H54 (cell line): Measurements from ENCODE around the gene SOAT2.

Experiments
- DNase-seq: peaks from one replicate; pipeline ENCODE4 v3.0.0; 2011; ENCODE audit warnings: low spot score, mixed read lengths; ENCODE audit not compliant: insufficient read length
- FAIRE-seq: peaks from 3 replicates; lab custom pipeline; 2011; peaks lifted over from hg19 to GRCh38; lab: Jason Lieb, UNC
- POLR2A ChIP-seq: IDR thresholded peaks from 2 replicates; pipeline ENCODE4 v1.6.1; 2011; ENCODE audit warnings: low read depth, mild to moderate bottlenecking, low read length

The SOAT2 gene, protein sequence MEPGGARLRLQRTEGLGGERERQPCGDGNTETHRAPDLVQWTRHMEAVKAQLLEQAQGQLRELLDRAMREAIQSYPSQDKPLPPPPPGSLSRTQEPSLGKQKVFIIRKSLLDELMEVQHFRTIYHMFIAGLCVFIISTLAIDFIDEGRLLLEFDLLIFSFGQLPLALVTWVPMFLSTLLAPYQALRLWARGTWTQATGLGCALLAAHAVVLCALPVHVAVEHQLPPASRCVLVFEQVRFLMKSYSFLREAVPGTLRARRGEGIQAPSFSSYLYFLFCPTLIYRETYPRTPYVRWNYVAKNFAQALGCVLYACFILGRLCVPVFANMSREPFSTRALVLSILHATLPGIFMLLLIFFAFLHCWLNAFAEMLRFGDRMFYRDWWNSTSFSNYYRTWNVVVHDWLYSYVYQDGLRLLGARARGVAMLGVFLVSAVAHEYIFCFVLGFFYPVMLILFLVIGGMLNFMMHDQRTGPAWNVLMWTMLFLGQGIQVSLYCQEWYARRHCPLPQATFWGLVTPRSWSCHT

DNA sequence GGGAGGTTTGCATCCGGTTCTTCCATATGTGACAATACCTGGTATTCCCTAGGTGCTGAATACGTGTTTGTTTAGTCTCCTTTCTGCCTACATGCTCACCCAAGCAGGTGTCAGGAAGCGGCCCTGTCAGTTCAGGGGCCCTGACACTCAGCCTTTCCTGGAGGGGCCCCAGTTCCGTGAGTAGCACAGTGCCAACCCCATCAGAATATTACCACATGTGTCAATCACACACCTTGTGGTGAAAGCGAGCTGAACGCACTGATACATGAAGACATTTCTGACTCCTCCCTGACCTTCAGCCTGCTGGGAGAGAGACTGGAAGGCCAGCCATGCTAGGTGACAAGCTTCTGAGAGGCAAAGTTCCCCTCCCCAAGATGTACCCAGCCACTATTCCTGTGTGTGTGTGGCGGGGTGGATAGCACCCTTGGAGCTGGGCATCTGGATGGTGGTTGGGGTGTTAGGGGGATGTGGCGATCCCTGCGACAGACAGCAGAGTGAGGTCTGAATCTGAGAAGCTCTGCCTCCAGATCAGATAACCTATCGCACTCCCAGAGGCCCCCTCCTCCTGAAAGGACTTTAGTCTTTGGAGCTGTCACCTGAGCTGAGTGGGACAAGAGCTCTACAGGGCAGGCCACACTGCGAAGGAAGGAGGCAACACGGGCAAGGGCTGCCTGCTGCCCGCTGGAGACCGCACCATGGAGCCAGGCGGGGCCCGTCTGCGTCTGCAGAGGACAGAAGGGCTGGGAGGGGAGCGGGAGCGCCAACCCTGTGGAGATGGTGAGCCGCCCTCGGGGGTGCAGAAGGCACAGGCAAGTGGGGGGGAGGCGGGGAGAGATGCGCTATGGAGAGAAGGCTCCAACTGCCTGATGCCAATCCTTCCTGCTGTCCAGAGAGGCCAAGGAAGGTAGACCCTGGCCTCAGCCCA, at the start of gene SOAT2:
Gene SOAT2 (plus strand): TSS at position 604 of the 925 bp plus-strand sequence. CDS start 92 bp downstream, at position 696.
- TF ChIP-seq POLR2A, result no peak
- FAIRE-seq (no peak), DNase-seq (no peak)

DNA sequence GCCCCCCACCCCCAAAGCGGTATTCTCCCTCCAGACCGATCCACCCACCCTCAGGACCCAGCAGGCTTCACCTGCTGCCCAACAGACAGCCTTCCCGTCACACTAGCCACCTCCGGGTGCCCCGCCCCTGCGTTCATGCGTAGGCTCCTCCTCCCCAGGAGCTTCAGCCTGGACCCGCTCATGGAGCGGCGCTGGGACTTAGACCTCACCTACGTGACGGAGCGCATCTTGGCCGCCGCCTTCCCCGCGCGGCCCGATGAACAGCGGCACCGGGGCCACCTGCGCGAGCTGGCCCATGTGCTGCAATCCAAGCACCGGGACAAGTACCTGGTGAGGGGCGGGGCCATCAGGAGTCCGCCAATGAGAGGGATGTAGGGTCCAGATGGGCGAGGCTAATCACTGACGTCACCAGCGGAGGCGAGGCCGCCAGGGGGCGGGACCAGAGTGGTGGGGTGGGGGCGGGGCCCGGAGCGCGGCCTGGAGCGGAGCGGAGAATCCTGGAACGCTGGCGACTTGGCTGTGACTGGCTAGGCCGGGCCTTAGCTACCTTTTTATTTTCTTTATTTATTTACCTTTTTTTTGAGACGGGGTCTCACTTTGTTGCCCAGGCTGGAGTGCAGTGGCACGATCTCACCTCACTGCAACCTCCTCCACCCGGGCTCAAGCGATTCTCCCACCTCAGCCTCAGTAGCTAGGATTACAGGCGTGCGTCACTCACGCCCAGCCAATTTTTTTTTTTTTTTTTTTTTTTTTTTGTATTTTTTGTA, 49.0 kb upstream of the SOAT2 start:
- TF ChIP-seq POLR2A, result no peak
- no peak for DNase-seq
- FAIRE-seq, result no peak

DNA sequence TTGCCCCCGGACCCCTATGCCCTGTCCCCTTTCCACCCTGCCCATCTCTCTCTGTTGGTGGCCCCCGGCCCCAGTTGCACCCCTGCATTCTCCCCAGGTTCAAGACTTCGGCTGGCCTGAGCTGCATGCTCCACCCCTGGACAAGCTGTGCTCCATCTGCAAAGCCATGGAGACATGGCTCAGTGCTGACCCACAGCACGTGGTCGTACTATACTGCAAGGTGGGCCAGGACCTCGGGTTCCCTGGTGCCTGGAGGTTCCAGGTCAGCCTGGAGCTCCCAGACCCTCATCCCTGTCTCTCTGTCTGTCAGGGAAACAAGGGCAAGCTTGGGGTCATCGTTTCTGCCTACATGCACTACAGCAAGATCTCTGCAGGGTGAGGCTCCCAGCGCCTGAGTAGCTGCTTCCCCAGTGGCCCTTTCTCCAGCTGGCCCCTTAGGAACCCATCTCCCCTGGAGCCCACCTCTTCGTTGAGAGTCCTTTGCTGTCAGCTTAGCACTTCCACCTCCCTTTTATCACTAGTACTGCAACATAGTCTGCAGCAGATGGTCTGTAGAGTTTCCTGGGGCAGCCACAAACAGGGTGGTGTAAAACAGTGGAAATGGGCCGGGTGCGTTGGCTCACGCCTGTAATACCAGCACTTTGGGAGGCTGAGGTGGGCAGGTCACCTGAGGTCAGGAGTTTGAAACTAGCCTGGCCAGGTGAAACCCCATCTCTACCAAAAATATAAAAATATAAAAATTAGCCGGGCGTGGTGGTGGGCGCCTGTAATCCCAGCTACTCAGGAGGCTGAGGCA, 47.6 kb upstream of the SOAT2 start:
- FAIRE-seq, result no peak
- TF ChIP-seq POLR2A, result no peak
- no peak for DNase-seq

DNA sequence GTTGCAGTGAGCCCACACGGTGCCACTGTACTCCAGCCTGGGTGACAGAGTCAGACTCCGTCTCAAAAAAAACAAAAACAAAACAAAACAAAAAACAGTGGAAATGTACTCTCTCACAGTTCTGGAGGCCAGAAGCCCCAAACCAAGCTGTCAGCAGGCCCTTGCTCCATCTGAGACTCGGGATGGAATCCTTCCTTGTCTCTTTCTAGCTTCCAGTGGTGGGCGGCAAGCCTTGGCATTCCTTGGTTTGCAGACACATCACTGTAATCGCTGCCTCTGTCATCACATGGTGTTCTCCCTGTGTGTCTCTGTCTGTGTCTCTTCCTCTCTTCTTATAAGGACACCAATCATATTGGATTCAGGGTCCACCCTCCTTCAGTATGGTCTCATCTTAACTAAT, 47.0 kb upstream of the SOAT2 start:
- FAIRE-seq (no peak), DNase-seq (no peak)
- TF ChIP-seq POLR2A, result no peak

DNA sequence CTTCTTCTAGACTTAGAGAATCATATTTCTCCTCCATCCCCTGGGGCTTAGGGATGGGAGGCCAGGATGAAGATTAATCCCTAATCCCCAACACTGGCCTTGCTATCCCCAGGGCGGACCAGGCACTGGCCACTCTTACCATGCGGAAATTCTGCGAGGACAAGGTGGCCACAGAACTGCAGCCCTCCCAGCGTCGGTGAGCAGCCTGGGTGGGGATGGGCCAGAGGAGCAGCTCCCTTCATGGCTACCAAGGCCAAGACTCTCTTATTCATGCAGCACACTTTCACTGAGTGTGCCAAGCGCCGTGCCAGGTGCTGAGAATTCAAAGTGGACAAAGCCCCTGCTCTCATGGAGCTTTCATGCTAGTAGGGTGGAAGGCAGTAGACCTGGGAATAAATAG, 46.4 kb upstream of the SOAT2 start:
- DNase-seq, result no peak
- no peak for TF ChIP-seq POLR2A
- FAIRE-seq, result no peak

DNA sequence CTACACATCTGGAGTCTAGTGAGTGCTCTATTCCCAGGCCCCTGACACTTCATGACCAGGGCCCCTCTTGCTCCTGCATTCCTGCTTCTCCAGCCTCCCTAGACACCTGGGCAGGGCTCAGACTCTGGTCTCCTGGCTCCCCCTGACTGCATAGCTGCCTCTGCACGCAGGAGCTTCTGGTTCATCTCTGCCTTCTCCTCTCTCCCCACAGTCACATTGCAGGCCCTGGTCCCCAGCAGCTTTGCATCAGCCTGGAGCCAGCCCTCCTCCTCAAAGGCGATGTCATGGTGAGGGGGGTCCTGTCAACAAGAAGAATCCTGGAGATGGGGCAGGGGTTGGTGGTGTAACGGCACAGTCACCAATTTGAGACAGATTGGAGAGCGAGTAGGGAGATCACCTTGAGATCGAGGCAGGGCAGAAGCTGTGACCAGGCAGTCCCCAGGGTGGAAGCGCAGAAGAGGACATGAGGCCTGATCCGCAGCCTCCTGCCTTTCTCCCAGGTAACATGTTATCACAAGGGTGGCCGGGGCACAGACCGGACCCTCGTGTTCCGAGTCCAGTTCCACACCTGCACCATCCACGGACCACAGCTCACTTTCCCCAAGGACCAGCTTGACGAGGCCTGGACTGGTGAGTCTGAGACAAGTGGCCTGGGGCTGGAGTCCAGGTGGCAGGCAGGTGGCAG, 45.3 kb upstream of the SOAT2 start:
- TF ChIP-seq POLR2A, result no peak
- no peak for FAIRE-seq
- DNase-seq, result no peak

DNA sequence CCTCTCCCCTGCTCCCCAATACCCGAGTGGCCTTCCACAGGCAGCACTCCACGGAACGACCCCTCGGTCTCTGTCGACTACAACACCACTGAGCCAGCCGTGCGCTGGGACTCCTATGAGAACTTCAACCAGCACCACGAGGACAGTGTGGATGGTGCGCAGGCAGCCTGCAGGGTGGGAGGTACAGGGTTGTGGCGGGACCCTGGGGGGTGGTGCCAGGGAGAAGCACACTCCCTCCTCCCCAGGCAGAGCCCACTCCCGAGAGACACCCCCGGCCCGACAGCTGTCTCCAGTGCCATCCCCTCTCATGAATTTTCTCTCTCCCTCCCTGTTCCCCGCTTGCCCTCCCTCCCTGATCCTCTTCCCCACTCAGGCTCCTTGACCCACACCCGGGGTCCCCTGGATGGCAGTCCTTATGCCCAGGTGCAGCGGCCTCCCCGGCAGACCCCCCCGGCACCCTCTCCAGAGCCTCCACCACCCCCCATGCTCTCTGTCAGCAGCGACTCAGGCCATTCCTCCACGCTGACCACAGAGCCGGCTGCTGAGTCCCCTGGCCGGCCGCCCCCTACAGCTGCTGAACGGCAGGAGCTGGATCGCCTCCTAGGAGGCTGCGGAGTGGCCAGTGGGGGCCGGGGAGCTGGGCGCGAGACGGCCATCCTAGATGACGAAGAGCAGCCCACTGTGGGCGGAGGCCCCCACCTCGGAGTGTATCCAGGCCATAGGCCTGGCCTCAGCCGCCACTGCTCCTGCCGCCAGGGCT, 44.4 kb upstream of the SOAT2 start:
- FAIRE-seq (no peak), DNase-seq (no peak)
- TF ChIP-seq POLR2A, result no peak

DNA sequence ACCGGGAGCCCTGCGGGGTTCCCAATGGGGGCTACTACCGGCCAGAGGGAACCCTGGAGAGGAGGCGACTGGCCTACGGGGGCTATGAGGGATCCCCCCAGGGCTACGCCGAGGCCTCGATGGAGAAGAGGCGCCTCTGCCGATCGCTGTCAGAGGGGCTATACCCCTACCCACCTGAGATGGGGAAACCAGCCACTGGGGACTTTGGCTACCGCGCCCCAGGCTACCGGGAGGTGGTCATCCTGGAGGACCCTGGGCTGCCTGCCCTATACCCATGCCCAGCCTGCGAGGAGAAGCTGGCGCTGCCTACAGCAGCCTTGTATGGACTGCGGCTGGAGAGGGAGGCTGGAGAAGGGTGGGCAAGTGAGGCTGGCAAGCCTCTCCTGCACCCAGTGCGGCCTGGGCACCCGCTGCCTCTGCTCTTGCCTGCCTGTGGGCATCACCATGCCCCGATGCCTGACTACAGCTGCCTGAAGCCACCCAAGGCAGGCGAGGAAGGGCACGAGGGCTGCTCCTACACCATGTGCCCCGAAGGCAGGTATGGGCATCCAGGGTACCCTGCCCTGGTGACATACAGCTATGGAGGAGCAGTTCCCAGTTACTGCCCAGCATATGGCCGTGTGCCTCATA, 43.7 kb upstream of the SOAT2 start:
- no peak for TF ChIP-seq POLR2A
- no peak for DNase-seq
- no peak for FAIRE-seq

DNA sequence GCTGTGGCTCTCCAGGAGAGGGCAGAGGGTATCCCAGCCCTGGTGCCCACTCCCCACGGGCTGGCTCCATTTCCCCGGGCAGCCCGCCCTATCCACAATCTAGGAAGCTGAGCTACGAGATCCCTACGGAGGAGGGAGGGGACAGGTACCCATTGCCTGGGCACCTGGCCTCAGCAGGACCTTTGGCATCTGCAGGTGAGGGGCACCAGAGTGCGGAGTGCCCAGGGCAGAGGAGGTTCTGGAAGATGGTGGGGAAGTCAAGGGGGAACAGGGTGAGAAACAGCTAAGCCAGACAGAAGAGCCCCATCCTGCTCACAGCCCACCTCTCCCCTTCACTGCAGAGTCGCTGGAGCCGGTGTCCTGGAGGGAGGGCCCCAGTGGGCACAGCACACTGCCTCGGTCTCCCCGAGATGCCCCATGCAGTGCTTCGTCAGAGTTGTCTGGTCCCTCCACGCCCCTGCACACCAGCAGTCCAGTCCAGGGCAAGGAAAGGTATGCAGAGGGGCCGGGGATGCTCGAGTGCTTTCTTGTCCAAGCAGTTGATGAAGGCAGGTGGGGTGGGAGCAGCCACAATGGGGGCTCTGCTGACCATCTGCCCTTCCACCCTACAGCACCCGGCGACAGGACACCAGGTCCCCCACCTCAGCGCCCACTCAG, 43.1 kb upstream of the SOAT2 start:
- FAIRE-seq (no peak), DNase-seq (no peak)
- no peak for TF ChIP-seq POLR2A

DNA sequence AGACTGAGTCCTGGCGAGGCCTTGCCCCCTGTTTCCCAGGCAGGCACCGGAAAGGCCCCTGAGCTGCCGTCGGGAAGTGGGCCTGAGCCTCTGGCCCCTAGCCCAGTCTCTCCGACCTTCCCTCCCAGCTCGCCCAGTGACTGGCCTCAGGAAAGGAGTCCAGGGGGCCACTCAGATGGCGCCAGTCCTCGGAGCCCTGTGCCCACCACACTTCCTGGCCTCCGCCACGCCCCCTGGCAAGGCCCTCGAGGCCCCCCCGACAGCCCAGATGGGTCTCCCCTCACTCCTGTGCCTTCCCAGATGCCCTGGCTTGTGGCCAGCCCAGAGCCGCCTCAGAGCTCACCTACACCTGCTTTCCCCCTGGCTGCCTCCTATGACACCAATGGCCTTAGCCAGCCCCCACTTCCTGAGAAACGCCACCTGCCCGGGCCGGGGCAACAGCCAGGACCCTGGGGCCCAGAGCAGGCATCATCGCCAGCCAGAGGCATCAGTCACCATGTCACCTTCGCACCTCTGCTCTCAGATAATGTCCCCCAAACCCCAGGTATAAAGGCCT, 42.5 kb upstream of the SOAT2 start:
- DNase-seq (no peak), FAIRE-seq (no peak)
- no peak for TF ChIP-seq POLR2A
